ENCODE data around the gene ALDH2. TPM values are rescaled to one million over a fixed set of nuclear protein-coding genes. Genes with fewer than 3 reads are reported as not detected.

The ALDH2 gene
- total and polyA plus RNA-seq, 3 experiments from 2014 or later: 0.45 to 1.4 (median 1.2) TPM

- Histone ChIP-seq H3K9me3 (ENCODE audit: low read length) (no peaks in the 10 kb centered on the region), H3K36me3 (ENCODE audit: insufficient read depth, low read length) (no peaks in the 10 kb centered on the region), H3K27ac (ENCODE audit: low read depth, low read length) (no peak overlapping the region), H3K27me3 (ENCODE audit: insufficient read depth, low read length, poor library complexity, severe bottlenecking) (no peaks in the 10 kb centered on the region), H3K4me1 (ENCODE audit: insufficient read depth, low read length) (no peaks in the 10 kb centered on the region), H3K4me3 (ENCODE audit: low read length) (no peak overlapping the region)
- no peak overlapping the region for H3K4me3 Mint-ChIP-seq
- H3K4me1 Mint-ChIP-seq: no peaks in the 10 kb centered on the region
- H3K27ac Mint-ChIP-seq: no peak overlapping the region
- ChIA-PET CTCF (interaction anchor here (1.3 kb wide), 1 partner anchor 28 kb away, joined by 3 read pairs; no protein-coding TSS in a partner anchor), POLR2A (no interaction called here)
- H3K27me3 Mint-ChIP-seq: peaks cover 0 to 3% of the 10 kb centered on the region in 2 donors
- no peaks in the 10 kb centered on the region for H3K9me3 Mint-ChIP-seq
- peaks cover 0 to 4% (median 0%) of the 10 kb centered on the region in 3 donors for H3K36me3 Mint-ChIP-seq
- no peak for DNase-seq
Measured at GRCh38 chr12:111785651-111786050, 18.9 kb downstream of the ALDH2 start.

GRCh38 chr12:111788178-111788654 is 21.5 kb downstream of the ALDH2 start:
- no peak overlapping the region for H3K4me3 Mint-ChIP-seq
- no peaks in the 10 kb centered on the region for H3K4me1 Mint-ChIP-seq
- CTCF ChIA-PET: no interaction called here
- H3K9me3 Mint-ChIP-seq: no peaks in the 10 kb centered on the region
- POLR2A ChIA-PET: no interaction called here
- no peak for DNase-seq
- H3K27ac Mint-ChIP-seq: peak overlapping the region in 1 of 8 donors; percentile 29
- H3K36me3 Mint-ChIP-seq: no peaks in the 10 kb centered on the region
- H3K27ac ChIP-seq (ENCODE audit: low read depth, low read length): no peak overlapping the region
- no peaks in the 10 kb centered on the region for H3K27me3 ChIP-seq (ENCODE audit: insufficient read depth, low read length, poor library complexity, severe bottlenecking)
- peaks cover 0 to 3% of the 10 kb centered on the region in 2 donors for H3K27me3 Mint-ChIP-seq
- no peaks in the 10 kb centered on the region for H3K9me3 ChIP-seq (ENCODE audit: low read length)
- no peak overlapping the region for H3K4me3 ChIP-seq (ENCODE audit: low read length)
- H3K36me3 ChIP-seq (ENCODE audit: insufficient read depth, low read length): no peaks in the 10 kb centered on the region
- no peaks in the 10 kb centered on the region for H3K4me1 ChIP-seq (ENCODE audit: insufficient read depth, low read length)

- Histone ChIP-seq H3K36me3 (ENCODE audit: insufficient read depth, low read length) (no peaks in the 10 kb centered on the region), H3K27ac (ENCODE audit: low read depth, low read length) (no peak overlapping the region), H3K4me3 (ENCODE audit: low read length) (no peak overlapping the region), H3K27me3 (ENCODE audit: insufficient read depth, low read length, poor library complexity, severe bottlenecking) (no peaks in the 10 kb centered on the region), H3K9me3 (ENCODE audit: low read length) (no peaks in the 10 kb centered on the region), H3K4me1 (ENCODE audit: insufficient read depth, low read length) (no peaks in the 10 kb centered on the region)
- Mint-ChIP-seq H3K27me3 (peaks cover 0 to 3% of the 10 kb centered on the region in 2 donors), H3K4me1 (no peaks in the 10 kb centered on the region), H3K9me3 (no peaks in the 10 kb centered on the region), H3K4me3 (no peak overlapping the region), H3K36me3 (no peaks in the 10 kb centered on the region), H3K27ac (peak overlapping the region in 1 of 8 donors; percentile 36)
- ChIA-PET POLR2A (interaction anchor here (0.7 kb wide), 1 partner anchor 472 kb away, joined by 4 read pairs; no protein-coding TSS in a partner anchor), CTCF (interaction anchor here (0.7 kb wide), 1 partner anchor 23 kb away, joined by 3 read pairs; no protein-coding TSS in a partner anchor)
- no peak for DNase-seq
Measured at GRCh38 chr12:111789779-111790178, 23.0 kb downstream of the ALDH2 start.

- no peak for DNase-seq
- no peaks in the 10 kb centered on the region for H3K4me1 Mint-ChIP-seq
- no peaks in the 10 kb centered on the region for H3K27me3 ChIP-seq (ENCODE audit: insufficient read depth, low read length, poor library complexity, severe bottlenecking)
- no peak overlapping the region for H3K4me3 Mint-ChIP-seq
- H3K9me3 Mint-ChIP-seq: no peaks in the 10 kb centered on the region
- ChIA-PET CTCF (no interaction called here), POLR2A (no interaction called here)
- no peak overlapping the region for H3K4me3 ChIP-seq (ENCODE audit: low read length)
- H3K27me3 Mint-ChIP-seq: peaks cover 0 to 3% of the 10 kb centered on the region in 2 donors
- H3K27ac ChIP-seq (ENCODE audit: low read depth, low read length): no peak overlapping the region
- no peaks in the 10 kb centered on the region for H3K36me3 ChIP-seq (ENCODE audit: insufficient read depth, low read length)
- H3K36me3 Mint-ChIP-seq: no peaks in the 10 kb centered on the region
- no peaks in the 10 kb centered on the region for H3K4me1 ChIP-seq (ENCODE audit: insufficient read depth, low read length)
- no peaks in the 10 kb centered on the region for H3K9me3 ChIP-seq (ENCODE audit: low read length)
- no peak overlapping the region for H3K27ac Mint-ChIP-seq
Measured at GRCh38 chr12:111791507-111791906, 24.8 kb downstream of the ALDH2 start.

- no peak overlapping the region for H3K4me3 Mint-ChIP-seq
- Histone ChIP-seq H3K36me3 (ENCODE audit: insufficient read depth, low read length) (no peaks in the 10 kb centered on the region), H3K27ac (ENCODE audit: low read depth, low read length) (no peak overlapping the region), H3K4me1 (ENCODE audit: insufficient read depth, low read length) (no peaks in the 10 kb centered on the region), H3K27me3 (ENCODE audit: insufficient read depth, low read length, poor library complexity, severe bottlenecking) (no peaks in the 10 kb centered on the region), H3K9me3 (ENCODE audit: low read length) (no peaks in the 10 kb centered on the region), H3K4me3 (ENCODE audit: low read length) (no peak overlapping the region)
- POLR2A ChIA-PET: no interaction called here
- H3K9me3 Mint-ChIP-seq: no peaks in the 10 kb centered on the region
- no peaks in the 10 kb centered on the region for H3K36me3 Mint-ChIP-seq
- no peaks in the 10 kb centered on the region for H3K27me3 Mint-ChIP-seq
- no peak overlapping the region for H3K27ac Mint-ChIP-seq
- DNase-seq: no peak
- H3K4me1 Mint-ChIP-seq: no peaks in the 10 kb centered on the region
- CTCF ChIA-PET: no interaction called here
Measured at GRCh38 chr12:111792155-111792855, 25.6 kb downstream of the ALDH2 start.

- Histone ChIP-seq H3K27me3 (ENCODE audit: insufficient read depth, low read length, poor library complexity, severe bottlenecking) (no peaks in the 10 kb centered on the region), H3K27ac (ENCODE audit: low read depth, low read length) (no peak overlapping the region), H3K4me1 (ENCODE audit: insufficient read depth, low read length) (no peaks in the 10 kb centered on the region), H3K9me3 (ENCODE audit: low read length) (no peaks in the 10 kb centered on the region), H3K36me3 (ENCODE audit: insufficient read depth, low read length) (no peaks in the 10 kb centered on the region), H3K4me3 (ENCODE audit: low read length) (no peak overlapping the region)
- H3K27ac Mint-ChIP-seq: no peak overlapping the region
- no peaks in the 10 kb centered on the region for H3K9me3 Mint-ChIP-seq
- no peaks in the 10 kb centered on the region for H3K27me3 Mint-ChIP-seq
- no peaks in the 10 kb centered on the region for H3K4me1 Mint-ChIP-seq
- no peak for DNase-seq
- no peak overlapping the region for H3K4me3 Mint-ChIP-seq
- ChIA-PET CTCF (no interaction called here), POLR2A (no interaction called here)
- no peaks in the 10 kb centered on the region for H3K36me3 Mint-ChIP-seq
Measured at GRCh38 chr12:111792856-111793235, 26.1 kb downstream of the ALDH2 start.

- Histone ChIP-seq H3K27ac (ENCODE audit: low read depth, low read length) (no peak overlapping the region), H3K27me3 (ENCODE audit: insufficient read depth, low read length, poor library complexity, severe bottlenecking) (no peaks in the 10 kb centered on the region), H3K4me1 (ENCODE audit: insufficient read depth, low read length) (no peaks in the 10 kb centered on the region), H3K4me3 (ENCODE audit: low read length) (no peak overlapping the region), H3K9me3 (ENCODE audit: low read length) (no peaks in the 10 kb centered on the region), H3K36me3 (ENCODE audit: insufficient read depth, low read length) (no peaks in the 10 kb centered on the region)
- H3K4me3 Mint-ChIP-seq: no peak overlapping the region
- no peaks in the 10 kb centered on the region for H3K9me3 Mint-ChIP-seq
- no peak overlapping the region for H3K27ac Mint-ChIP-seq
- ChIA-PET POLR2A (no interaction called here), CTCF (no interaction called here)
- H3K4me1 Mint-ChIP-seq: no peaks in the 10 kb centered on the region
- no peaks in the 10 kb centered on the region for H3K27me3 Mint-ChIP-seq
- DNase-seq: no peak
- H3K36me3 Mint-ChIP-seq: no peaks in the 10 kb centered on the region
Measured at GRCh38 chr12:111798182-111798581, 31.4 kb downstream of the ALDH2 start.

GRCh38 chr12:111799758-111800157 is 33.0 kb downstream of the ALDH2 start:
- ChIA-PET CTCF (interaction anchor here (1.1 kb wide), 1 partner anchor 13 kb away, joined by 3 read pairs; no protein-coding TSS in a partner anchor), POLR2A (no interaction called here)
- Histone ChIP-seq H3K4me1 (ENCODE audit: insufficient read depth, low read length) (no peaks in the 10 kb centered on the region), H3K4me3 (ENCODE audit: low read length) (no peak overlapping the region), H3K27me3 (ENCODE audit: insufficient read depth, low read length, poor library complexity, severe bottlenecking) (no peaks in the 10 kb centered on the region), H3K36me3 (ENCODE audit: insufficient read depth, low read length) (no peaks in the 10 kb centered on the region), H3K9me3 (ENCODE audit: low read length) (no peaks in the 10 kb centered on the region), H3K27ac (ENCODE audit: low read depth, low read length) (no peak overlapping the region)
- Mint-ChIP-seq H3K4me1 (no peaks in the 10 kb centered on the region), H3K36me3 (no peaks in the 10 kb centered on the region), H3K27ac (peak overlapping the region in 1 of 8 donors; percentile 84), H3K27me3 (no peaks in the 10 kb centered on the region), H3K4me3 (no peak overlapping the region), H3K9me3 (no peaks in the 10 kb centered on the region)
- DNase-seq: no peak

Data from CD8-positive, alpha-beta memory T cell (primary cell).